Stimulated activated naive CD8-positive, alpha-beta T cell treated with anti-CD3 and anti-CD28 coated beads, Interleukin-15, amount 100 ng/mL, for 72 hours (primary cell): ENCODE results near the gene B3GNT5.
"Not testable (repeated sequence)": the region's sequence is repeated elsewhere in the genome, so short reads cannot be mapped to it uniquely, and the experiment has no call there.

Experiments used
- ATAC-seq: fragments of 150-1000 bp; cut with Tn5 transposase; 2 replicates; pipeline ENCODE4 v1.10.0; 2021; ENCODE audit warnings: mild to moderate bottlenecking, moderate library complexity
- DNase-seq, 2 donors: peaks; one replicate each; pipeline ENCODE4 v3.0.0; 2021 to 2022
- H3K27ac Mint-ChIP-seq, 2 donors: one replicate each; pipeline ENCODE4 v1.8.0; 2022; ENCODE audit warnings: mild to moderate bottlenecking in 2 of 2, mixed read lengths in 2 of 2, moderate library complexity in 2 of 2
- H3K27me3 Mint-ChIP-seq: one replicate; pipeline ENCODE4 v1.8.0; 2022; ENCODE audit warnings: mixed read lengths
- H3K4me1 Mint-ChIP-seq: one replicate; pipeline ENCODE4 v1.8.0; 2022; ENCODE audit warnings: mild to moderate bottlenecking, mixed read lengths
- H3K4me3 Mint-ChIP-seq, 2 donors: one replicate each; pipeline ENCODE4 v1.8.0; 2022; ENCODE audit warnings: mild to moderate bottlenecking in 2 of 2, mixed read lengths in 2 of 2, moderate library complexity in 1 of 2
- H3K9me3 Mint-ChIP-seq, 2 donors: one replicate each; pipeline ENCODE4 v1.8.0; 2022; ENCODE audit warnings: mixed read lengths in 2 of 2

The B3GNT5 gene

GRCh38 chr3:183222631-183223235, 30.3 kb upstream of the B3GNT5 start:
- ATAC-seq (no peak), DNase-seq (no peak)
- Mint-ChIP-seq H3K4me1 (peaks cover 33% of the 10 kb centered on the region), H3K4me3 (no peak overlapping the region), H3K27me3 (no peaks in the 10 kb centered on the region), H3K27ac (no peak overlapping the region), H3K9me3 (no peaks in the 10 kb centered on the region)

- ATAC-seq, result peak; percentile 96
- Mint-ChIP-seq H3K4me1 (peaks cover 32% of the 10 kb centered on the region), H3K4me3 (peak overlapping the region; percentile 61 to 69), H3K9me3 (no peaks in the 10 kb centered on the region), H3K27me3 (no peaks in the 10 kb centered on the region), H3K27ac (peak overlapping the region; percentile 45 to 54)
- DNase-seq, result peak; percentile 21 to 62
Measured at GRCh38 chr3:183224180-183224970, 28.7 kb upstream of the B3GNT5 start.

DNA sequence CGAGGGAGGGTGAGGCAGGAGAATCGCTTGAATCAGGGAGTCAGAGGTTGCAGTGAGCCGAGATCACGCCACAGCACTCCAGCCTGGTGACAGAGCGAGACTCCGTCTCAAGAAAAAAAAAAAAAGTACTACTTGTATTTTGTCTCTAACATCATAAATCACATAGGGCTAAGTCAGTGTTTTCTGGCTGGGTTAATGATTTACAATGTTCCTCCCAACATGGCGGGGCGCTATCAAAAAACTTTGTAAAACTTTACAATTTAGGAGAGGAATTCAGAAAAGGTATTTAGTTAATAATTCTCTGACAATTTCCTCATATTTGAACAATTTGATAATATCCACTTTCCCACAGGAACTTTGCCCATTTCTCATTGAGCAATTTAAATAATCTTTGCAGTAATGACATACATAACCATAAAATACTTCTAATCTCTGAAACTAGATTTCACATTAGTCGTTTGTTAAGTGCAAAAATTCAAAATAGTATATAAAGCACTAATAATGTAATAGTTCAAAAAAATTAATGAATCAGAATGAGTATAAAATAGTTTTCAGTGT, 26.6 kb upstream of the B3GNT5 start:
- H3K27me3 Mint-ChIP-seq, result no peaks in the 10 kb centered on the region
- no peak overlapping the region for H3K4me3 Mint-ChIP-seq
- DNase-seq (no peak), ATAC-seq (no peak)
- H3K4me1 Mint-ChIP-seq, result peaks cover 32% of the 10 kb centered on the region
- H3K27ac Mint-ChIP-seq, result no peak overlapping the region
- no peaks in the 10 kb centered on the region for H3K9me3 Mint-ChIP-seq

DNA sequence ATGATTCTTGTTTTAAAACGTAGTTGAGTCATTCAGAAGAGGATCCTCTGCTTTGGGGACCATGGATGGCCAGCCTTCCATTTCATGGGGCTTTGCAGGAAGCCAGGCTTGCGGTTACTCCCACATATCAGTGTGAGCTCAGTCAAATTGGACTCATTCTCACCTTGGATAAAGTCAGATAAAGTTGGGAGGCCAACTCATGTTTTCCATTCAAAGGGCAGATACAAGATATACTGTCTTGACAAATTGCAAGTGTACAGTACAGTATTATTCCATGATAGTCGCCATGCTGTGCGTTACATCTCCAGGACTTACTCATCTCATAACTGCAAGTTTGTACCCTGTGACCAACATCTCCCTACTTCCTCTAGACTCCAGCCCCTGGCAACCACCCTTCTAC, 25.5 kb upstream of the B3GNT5 start:
- Mint-ChIP-seq H3K4me3 (no peak overlapping the region), H3K27ac (no peak overlapping the region), H3K4me1 (peaks cover 32% of the 10 kb centered on the region), H3K27me3 (no peaks in the 10 kb centered on the region), H3K9me3 (no peaks in the 10 kb centered on the region)
- DNase-seq (no peak), ATAC-seq (no peak)

- no peak overlapping the region for H3K4me3 Mint-ChIP-seq
- DNase-seq (no peak), ATAC-seq (no peak)
- H3K4me1 Mint-ChIP-seq, result peaks cover 18% of the 10 kb centered on the region
- H3K9me3 Mint-ChIP-seq, result no peaks in the 10 kb centered on the region
- no peaks in the 10 kb centered on the region for H3K27me3 Mint-ChIP-seq
- no peak overlapping the region for H3K27ac Mint-ChIP-seq
Measured at GRCh38 chr3:183229178-183229577, 23.9 kb upstream of the B3GNT5 start.

- not testable (repeated sequence) for H3K4me3 Mint-ChIP-seq, DNase-seq, H3K27ac Mint-ChIP-seq, H3K27me3 Mint-ChIP-seq, H3K4me1 Mint-ChIP-seq, ATAC-seq, H3K9me3 Mint-ChIP-seq
Measured at GRCh38 chr3:183230251-183230650, 22.8 kb upstream of the B3GNT5 start.

DNA sequence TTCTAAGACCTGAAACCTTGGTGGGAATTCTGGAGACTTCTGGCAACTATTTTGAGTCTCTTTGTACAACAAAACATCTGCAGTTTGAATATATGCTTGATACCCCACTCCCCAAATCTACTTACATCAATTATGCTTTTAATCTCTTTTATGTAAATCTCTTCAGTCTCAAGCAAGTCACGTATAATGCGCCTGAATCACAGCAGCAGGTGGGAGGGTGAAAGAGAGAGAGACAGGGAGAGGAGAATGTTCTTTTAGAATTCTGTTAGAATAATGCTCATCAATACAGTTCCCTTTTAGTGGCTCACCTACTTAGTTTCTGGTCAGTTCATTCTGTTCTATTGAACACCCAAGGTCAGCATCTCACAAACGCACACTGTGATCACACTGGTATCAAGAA, 22.2 kb upstream of the B3GNT5 start:
- Mint-ChIP-seq H3K4me3 (no peak overlapping the region), H3K27ac (no peak overlapping the region), H3K9me3 (no peaks in the 10 kb centered on the region), H3K27me3 (no peaks in the 10 kb centered on the region), H3K4me1 (peaks cover 6% of the 10 kb centered on the region)
- DNase-seq (no peak), ATAC-seq (no peak)

DNA sequence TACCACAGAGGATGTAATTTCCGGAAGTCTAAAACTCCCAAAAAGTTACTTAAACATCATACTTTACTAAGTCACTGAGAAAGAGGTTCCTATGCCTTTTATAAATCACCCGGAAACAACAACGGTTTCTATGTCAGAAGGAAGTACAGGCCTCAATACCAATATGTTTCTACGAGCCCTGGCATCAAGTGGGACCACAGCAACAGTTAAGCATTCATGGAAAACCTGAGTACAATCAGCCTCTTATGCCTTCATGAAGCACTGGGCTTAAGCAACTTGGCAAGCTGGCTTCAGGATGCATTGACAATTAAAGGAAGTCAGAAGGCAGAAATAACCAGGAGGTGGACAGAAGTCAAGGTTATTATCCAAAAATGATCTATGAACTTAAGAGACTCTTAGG, 19.1 kb upstream of the B3GNT5 start:
- Mint-ChIP-seq H3K9me3 (no peaks in the 10 kb centered on the region), H3K4me1 (no peaks in the 10 kb centered on the region), H3K4me3 (no peak overlapping the region), H3K27ac (peak overlapping the region in 1 of 2 donors; percentile 40), H3K27me3 (no peaks in the 10 kb centered on the region)
- DNase-seq (no peak), ATAC-seq (no peak)

- Mint-ChIP-seq H3K9me3 (peaks cover 30 to 32% of the 10 kb centered on the region in 2 donors), H3K4me3 (no peak overlapping the region)
Measured at GRCh38 chr3:183239046-183239445, 14.0 kb upstream of the B3GNT5 start.

DNA sequence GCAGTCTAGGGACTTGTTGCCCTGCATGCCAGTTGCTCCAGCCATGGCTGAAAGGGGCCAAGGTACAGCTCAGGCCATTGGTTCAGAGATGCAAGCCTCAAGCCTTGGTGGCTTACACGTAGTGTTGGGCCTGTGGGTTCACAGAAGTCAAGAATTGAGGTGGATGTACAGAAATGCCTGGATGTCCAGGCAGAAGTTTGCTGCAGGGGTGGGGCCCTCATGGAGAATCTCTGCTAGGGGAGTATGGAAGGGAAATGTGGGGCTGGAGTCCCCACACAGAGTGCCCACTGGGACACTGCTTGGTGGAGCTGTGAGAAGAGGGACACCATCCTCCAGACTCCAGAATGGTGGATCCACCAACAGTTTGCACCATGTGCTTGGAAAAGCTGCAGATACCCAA, 10.6 kb upstream of the B3GNT5 start:
- Mint-ChIP-seq H3K4me3 (no peak overlapping the region), H3K9me3 (peaks cover 30 to 32% of the 10 kb centered on the region in 2 donors), H3K4me1 (peaks cover 8% of the 10 kb centered on the region), H3K27me3 (no peaks in the 10 kb centered on the region), H3K27ac (no peak overlapping the region)
- DNase-seq (peak in 1 of 2 donors; percentile 20), ATAC-seq (no peak)

More at GRCh38 chr3:183239046-183239445, 14.0 kb upstream of the B3GNT5 start:
- ATAC-seq, result no peak
- Mint-ChIP-seq H3K27me3 (no peaks in the 10 kb centered on the region), H3K4me1 (no peaks in the 10 kb centered on the region), H3K27ac (no peak overlapping the region)
- DNase-seq, result no peak

GRCh38 chr3:183244219-183244618, 8.8 kb upstream of the B3GNT5 start:
- Mint-ChIP-seq H3K9me3 (peaks cover 30 to 32% of the 10 kb centered on the region in 2 donors), H3K27ac (no peak overlapping the region), H3K4me1 (peaks cover 8% of the 10 kb centered on the region), H3K27me3 (peaks cover 3% of the 10 kb centered on the region), H3K4me3 (no peak overlapping the region)
- DNase-seq (no peak), ATAC-seq (no peak)

GRCh38 chr3:183244981-183245476, 8.0 kb upstream of the B3GNT5 start:
- Mint-ChIP-seq H3K4me1 (peaks cover 8% of the 10 kb centered on the region), H3K4me3 (no peak overlapping the region), H3K9me3 (peaks cover 24 to 32% of the 10 kb centered on the region in 2 donors), H3K27me3 (peaks cover 11% of the 10 kb centered on the region), H3K27ac (no peak overlapping the region)
- no peak for ATAC-seq
- DNase-seq, result no peak

- Mint-ChIP-seq H3K27me3 (peaks cover 16% of the 10 kb centered on the region), H3K27ac (no peak overlapping the region), H3K4me1 (peaks cover 8% of the 10 kb centered on the region), H3K4me3 (no peak overlapping the region), H3K9me3 (peaks cover 14 to 16% of the 10 kb centered on the region in 2 donors)
- no peak for ATAC-seq
- no peak for DNase-seq
Measured at GRCh38 chr3:183247011-183247589, 6.0 kb upstream of the B3GNT5 start.

DNA sequence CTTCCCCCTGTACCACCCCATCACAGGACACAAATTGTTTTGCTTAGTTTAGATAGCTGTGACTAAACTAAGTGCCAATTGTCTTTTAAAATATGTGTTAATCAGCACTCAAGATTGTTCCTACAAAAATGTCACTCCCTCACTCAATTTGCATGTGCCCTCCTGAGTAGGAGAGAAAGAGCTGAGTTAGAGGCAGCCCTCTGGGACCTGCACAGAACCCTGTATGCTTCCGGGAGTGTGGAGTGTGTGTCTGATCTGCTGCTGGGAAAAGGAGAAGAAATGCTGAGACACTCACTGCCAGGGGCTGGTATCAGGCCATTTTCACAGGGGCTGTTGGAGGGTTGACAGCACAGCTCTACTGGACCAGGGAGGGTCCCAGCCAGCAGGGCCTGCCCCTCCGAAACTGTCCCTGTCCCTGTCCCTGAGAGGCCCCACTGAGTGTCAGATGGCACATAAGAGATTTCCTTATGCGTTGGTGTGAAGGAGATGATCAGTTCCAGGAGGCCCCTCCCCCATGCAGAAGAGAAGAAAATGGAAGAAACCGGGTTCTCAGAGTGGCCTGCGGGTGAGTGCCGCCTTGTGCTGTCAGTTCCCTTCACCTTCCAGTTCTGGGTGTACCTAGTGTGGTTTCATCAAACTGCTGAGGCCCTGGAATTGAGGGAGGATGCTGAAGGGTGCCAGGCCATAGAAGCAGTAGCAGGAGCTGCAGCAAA, 3.9 kb upstream of the B3GNT5 start:
- no peak for DNase-seq
- ATAC-seq, result no peak
- peaks cover 8% of the 10 kb centered on the region for H3K4me1 Mint-ChIP-seq
- H3K27me3 Mint-ChIP-seq, result peaks cover 16% of the 10 kb centered on the region
- no peaks in the 10 kb centered on the region for H3K9me3 Mint-ChIP-seq
- H3K4me3 Mint-ChIP-seq, result no peak overlapping the region
- H3K27ac Mint-ChIP-seq, result no peak overlapping the region

DNA sequence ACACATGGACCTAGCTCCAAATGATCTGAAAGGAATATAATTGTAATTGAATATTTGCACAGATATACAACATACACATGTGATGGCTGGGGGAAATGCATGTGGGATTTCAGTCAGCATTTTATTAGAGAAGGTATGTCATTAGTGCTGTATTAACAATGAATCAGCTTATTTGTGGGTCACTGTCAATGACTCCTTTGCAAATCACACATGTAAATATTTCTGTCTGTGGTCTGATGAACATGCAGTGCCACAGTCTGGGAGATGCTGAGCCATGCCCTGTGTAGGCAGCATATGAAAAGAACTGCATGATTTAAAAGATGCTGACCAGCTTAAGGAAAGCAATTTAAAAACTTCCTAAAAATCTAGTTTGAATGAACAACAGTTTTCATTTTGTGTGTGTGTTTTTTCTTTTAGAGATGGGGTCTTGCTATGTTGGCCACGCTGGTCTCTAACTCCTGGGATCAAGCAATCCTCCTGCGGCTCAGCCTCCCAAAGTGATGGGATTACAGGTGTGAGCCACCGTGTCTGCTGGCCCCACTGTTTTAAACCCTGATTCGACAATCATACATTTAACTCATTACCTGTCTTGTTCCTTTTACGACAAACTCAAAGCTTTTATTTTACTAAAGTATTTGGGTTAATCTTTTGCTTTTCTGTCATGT, 803 bp upstream of the B3GNT5 start:
- ATAC-seq (no peak), DNase-seq (no peak)
- peak overlapping the region; percentile 58 to 70 for H3K4me3 Mint-ChIP-seq
- H3K4me1 Mint-ChIP-seq, result peaks cover 12% of the 10 kb centered on the region
- H3K9me3 Mint-ChIP-seq, result no peaks in the 10 kb centered on the region
- no peak overlapping the region for H3K27ac Mint-ChIP-seq
- peaks cover 44% of the 10 kb centered on the region for H3K27me3 Mint-ChIP-seq
